Esophagus mucosa (tissue), 1 donor: Measurements from ENCODE around the gene IYD. TPM values are rescaled to one million over a fixed set of nuclear protein-coding genes. Genes with fewer than 3 reads are reported as not detected.
A peak's percentile ranks its signal among the peaks of the same experiment; 100 is the strongest.
"Not testable (repeated sequence)": the region's sequence is repeated elsewhere in the genome, so short reads cannot be mapped to it uniquely, and the experiment has no call there.

Source experiments
- ATAC-seq: fragments of 200-7000 bp; cut with Tn5 transposase; one replicate; pipeline ENCODE4 v1.9.1; 2020
- total RNA-seq: library from RNA; stranded (reverse); gene quantifications from one replicate; pipeline ENCODE4 v1.2.4, GENCODE V29; 2023
- donor health status: DM: yes; HTN: yes; CAD: no.

IYD gene
- total RNA-seq, 1 donor from 2014 or later, result not detected

DNA sequence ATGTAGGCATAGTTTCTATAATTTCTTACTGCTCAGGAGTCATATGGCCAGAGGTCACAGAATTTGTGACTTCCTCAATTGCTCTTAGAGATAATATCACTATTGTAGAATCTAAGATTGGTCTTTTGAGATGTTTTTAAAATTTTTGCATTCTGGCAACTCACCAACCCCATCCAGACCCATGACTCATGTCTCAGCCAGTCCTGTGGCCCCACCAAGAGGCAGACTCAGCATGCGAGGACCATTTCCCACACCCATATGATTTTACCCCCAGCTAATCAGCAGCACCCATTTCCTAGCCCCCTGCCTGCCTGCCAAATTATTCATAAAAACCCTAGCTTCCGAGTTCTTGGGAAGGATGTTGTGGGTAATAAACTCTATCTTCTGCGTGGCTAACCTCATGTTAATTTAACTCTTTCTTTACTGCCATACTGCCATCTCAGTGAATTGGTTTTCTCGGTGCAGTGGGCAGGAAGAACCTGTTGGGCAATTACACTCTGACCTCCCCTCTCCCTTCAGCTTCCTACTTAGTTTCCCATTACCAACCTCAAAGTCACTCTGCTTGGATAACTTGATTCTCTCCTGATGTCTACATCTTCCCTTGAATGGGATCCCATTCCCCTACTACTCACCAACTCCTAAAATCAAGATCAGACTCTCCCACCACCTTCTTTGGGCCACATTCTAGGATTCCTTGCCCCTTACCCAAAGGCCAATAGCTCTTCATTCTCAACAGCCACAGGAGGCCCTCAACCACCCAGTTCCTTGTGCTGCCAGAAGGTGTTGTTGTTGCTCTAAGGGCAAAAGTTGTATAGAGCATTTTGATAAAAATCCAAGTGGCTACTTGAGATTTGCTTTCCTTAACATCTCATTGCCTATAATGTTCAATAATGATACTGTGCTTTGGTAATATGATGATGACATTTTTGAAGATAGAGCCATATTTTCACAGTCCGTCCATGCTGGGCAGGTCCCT lies 16.2 kb upstream of the IYD start:
- ATAC-seq, result no peak

- no peak for ATAC-seq
Measured at GRCh38 chr6:150353445-150353844, 15.4 kb upstream of the IYD start.

DNA sequence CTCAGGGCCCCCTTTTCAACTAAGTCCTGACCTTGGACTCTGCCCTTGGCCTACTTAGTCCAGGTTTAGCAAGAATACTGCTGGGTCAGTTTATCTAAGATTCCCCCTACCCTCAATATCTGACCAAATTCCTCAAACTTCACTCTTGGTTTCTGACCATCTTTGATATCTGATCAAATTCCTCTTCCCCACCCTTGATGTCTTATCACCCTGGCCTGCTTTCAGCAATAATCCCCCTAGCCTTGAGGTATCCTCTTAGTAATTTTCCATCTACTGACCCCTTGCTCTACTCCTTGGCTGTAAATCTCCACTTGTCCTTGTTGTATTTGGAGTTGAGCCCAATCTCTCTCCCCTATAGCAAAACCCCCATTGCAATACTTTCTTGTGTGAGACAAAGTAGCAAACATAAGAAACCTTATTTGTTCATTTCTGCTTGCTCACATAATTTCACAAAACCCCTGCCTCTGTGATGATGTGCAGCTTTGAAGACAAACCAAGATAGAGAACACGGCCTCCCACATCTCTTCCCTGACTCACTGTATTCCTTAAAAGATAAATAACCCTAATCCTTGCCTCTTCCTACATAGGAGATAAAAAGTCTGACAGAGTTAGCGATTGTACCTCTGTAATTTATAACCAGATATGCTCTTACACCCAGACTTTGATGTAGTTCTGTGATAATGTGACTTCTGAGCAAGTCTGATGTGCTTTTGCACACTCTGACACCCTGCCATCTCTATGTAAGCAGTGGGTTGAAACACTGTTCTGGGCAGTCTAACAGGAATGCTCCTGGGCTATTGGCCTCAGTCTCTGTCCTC lies 13.8 kb upstream of the IYD start:
- ATAC-seq, result no peak

GRCh38 chr6:150355932-150356331 lies 12.9 kb upstream of the IYD start:
- no peak for ATAC-seq

GRCh38 chr6:150361876-150362275 lies 6.9 kb upstream of the IYD start:
- no peak for ATAC-seq

DNA sequence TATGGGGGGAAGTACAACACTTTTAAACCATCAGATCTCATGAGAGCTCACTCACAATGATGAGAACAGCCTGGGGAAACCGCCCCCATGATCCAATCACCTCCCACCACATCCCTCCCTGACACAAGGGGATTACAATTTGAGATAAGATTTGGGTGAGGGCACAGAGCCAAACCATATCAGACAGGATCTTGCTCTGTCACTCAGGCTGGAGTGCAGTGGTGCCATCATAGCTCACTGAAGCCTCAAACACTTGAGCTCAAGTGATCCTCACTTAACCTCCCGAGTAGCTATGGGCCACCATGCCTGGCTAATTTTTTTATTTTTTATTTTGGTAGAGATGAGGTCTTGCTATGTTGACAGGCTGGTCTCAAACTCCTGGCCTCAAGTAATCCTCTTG lies 5.1 kb upstream of the IYD start:
- no peak for ATAC-seq

DNA sequence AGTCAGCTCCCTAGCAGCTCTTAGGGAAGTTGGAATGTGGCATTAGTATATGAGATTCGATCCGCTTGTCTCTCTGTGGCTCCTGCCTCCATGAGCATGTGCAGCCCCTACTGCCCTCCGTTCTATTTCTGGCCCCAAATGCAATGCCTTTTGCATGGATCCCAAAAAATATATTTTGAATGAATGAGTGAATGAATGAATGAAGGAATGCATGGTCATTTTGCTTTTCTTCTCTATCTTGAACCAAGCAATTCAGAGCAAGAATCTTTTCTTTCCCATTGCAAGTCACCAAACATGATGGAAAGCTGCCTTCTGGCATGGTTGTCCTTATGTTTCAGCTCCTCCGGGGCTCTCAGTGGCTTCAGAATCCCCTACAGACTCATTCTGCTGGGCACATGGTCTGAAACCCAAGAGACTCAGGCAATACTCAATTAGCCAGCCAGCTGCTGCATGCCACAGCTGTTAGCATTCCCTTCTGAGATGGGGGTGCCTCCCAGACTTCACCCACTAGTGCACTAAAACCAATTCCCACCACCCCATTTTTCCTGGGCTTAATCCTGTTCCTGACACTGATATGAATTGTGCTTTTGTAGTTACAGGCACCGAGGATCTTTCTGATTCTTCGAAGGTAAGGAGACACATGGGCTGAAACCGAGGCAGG lies 2.6 kb upstream of the IYD start:
- ATAC-seq, result no peak

GRCh38 chr6:150369408-150369807 lies 596 bp downstream of the IYD start:
- no peak for ATAC-seq

GRCh38 chr6:150370112-150370511 lies 1.3 kb downstream of the IYD start:
- ATAC-seq, result no peak

GRCh38 chr6:150371356-150371755 lies 2.5 kb downstream of the IYD start:
- no peak for ATAC-seq

- ATAC-seq, result no peak
Measured at GRCh38 chr6:150372051-150372450, 3.2 kb downstream of the IYD start.

DNA sequence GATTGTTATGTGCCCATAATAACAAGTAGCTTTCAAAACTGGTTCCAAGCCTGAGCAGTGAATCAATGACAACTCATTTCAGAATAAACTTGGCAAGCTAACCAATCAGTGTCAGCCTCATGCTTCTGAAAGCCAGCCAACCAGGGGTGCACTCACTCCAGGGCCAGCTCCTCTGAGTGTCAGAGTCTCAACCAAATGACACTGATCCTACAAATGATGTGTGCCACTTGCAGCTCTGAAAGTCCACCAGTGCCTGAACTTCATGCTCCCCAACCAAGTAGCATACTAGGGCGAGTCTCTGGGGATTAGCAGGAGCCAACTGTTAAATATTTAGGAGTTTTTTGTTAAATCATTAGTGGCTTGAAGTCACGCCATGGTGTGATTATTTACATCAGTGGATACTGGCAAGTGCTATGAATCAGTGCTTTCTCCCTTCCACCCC lies 4.5 kb downstream of the IYD start:
- peak; percentile 73 for ATAC-seq

- ATAC-seq, result not testable (repeated sequence)
Measured at GRCh38 chr6:150374346-150374745, 5.5 kb downstream of the IYD start.

DNA sequence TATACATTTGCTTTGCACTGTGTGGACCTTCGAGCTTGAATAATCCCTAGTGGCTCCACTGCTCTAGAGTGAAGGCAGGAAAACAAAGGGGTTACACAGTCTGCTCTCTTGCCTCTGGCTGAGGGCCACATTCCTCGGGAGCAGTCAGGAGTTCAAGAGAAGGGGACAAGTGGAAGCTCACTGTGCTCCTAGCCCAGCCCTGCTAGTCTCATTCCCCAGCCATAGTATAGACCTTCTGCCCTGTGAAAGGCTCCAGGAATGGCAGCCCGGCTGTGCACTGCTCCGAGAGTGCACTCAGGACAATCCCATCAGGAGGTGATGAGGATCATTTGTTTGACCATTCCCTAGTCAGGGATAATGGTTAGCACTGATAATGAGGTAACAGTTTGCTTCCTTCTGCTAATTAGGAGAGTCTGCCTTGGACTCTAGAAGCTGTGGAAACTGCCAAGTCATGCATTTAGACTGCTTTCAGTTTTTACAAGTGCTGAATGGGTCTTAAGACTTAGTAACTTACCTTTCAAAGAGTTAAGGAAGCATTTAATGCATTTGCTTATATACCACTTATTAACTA lies 8.5 kb downstream of the IYD start:
- no peak for ATAC-seq

GRCh38 chr6:150380256-150380655 lies 11.4 kb downstream of the IYD start:
- ATAC-seq, result no peak

- no peak for ATAC-seq
Measured at GRCh38 chr6:150382171-150382570, 13.4 kb downstream of the IYD start.

DNA sequence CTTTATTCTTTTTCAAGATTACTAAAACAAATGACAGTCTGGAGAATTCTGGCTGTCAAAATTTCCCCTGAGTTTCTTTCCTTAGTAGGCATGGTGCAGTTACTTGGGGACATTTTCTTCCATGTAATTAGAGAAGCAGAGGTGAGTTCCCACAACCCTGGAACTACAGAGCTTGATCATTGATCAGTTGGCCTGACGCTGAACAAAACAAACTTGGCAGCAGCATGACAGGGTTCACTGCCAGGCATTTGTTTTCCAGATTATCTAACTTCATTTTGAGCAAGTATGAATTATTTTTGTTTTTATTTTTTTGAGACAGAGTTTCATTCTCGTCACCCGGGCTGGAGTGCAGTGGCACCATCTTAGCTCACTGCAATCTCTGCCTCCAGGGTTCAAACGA lies 22.6 kb downstream of the IYD start:
- no peak for ATAC-seq

- no peak for ATAC-seq
Measured at GRCh38 chr6:150391890-150392289, 23.1 kb downstream of the IYD start.

- no peak for ATAC-seq
Measured at GRCh38 chr6:150392452-150393220, 23.8 kb downstream of the IYD start.

- ATAC-seq, result no peak
Measured at GRCh38 chr6:150394053-150394898, 25.5 kb downstream of the IYD start.

DNA sequence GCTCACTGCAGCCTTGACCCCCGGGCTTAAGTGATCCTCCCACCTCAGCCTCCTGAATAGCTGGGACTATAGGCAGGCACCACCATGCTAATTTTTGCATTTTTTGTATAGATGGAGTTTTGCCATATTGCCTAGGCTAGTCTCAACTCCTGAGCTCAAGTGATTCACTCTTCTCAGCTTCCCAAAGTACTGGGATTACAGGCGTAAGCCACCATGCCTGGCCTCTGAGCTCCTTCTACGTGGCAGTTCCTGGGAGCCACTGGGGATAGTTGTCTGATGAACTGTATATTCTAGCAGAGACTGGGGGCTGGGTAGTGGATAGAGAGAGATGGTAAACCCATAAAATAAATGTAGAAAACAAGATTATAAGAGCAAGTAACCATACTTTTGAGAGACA lies 26.1 kb downstream of the IYD start:
- ATAC-seq, result no peak
